OCI-M2 (cell line): ENCODE data around the gene SNTB2.
A peak's percentile ranks its signal among the peaks of the same experiment; 100 is the strongest.

Experiments
- DNase-seq: peaks from one replicate; lab custom pipeline; 2025; ENCODE audit not compliant: unreplicated experiment; lab: John Stamatoyannopoulos, UW

SNTB2 gene

DNA sequence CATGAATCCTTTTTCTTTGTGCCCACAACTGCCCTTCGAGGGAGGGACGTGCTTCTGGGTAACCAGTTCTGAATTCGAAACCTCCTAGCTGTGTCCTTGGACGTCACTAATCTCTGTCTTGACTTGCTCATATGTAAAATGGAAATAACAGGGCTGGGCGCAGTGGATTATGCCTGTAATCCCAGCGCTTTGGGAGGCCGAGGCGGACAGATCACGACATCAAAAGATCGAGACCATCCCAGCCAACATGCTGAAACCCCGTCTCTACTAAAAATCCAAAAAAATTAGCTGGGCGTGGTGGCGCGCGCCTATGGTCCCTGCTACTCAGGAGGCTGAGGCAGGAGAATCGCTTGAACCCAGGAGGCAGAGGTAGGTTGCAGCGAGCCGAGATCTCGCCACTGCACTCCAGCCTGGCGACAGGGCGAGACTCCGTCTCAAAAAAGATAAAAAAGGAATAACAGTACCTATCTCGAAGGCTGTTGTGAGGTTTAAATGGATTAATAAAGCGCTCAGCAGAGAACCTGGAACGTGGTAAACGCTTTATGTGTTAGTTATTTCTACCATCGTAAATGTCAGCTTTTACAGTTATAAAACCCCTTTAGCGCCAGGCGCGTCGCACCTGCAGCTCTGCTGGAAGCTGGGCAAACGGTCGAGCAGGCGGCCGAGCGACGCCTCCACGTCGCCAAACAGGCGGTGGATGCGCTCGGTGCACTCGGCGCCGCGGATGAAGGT lies 151.8 kb downstream of the SNTB2 start:
- DNase-seq, result no peak

DNA sequence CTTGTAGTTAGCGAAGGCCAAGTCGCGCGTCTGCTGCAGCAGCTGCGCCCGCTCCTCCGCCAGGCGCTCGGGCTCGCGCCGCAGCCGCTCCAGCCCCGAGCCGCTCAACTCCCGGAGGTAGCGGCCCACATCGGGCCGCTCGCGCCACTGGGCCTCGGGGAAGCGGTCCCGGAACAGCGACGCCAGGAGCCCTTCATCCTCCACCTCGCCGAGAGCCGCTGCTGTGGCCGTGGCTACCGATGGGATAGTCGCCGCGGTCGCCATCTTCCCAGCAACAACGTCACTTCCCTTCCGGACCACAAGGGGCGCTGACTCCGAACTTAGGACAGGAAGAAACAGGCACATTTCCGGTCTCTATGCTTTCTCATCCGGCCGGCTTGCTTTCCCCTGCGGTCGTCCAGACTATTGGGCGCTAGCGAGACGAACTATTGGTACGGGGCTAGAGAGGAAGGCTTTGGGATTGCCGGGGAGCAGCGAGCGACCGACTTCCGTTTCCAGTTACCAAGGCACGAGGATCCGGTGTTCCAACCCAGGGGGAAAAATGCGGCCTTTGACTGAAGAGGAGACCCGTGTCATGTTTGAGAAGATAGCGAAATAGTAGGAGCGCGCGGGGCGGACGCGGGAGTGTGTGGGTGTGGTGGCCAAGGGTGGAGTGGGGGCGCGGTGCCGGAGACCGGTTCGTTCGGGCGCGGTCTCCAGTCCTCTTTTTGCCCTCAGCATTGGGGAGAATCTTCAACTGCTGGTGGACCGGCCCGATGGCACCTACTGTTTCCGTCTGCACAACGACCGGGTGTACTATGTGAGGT lies 152.5 kb downstream of the SNTB2 start, which contains the start of the genes COG8 and NIP7:
TSS of gene COG8 (minus strand) at position 276 of the 806 bp plus-strand sequence. CDS start at position 264, 12 bp downstream.
TSS of gene NIP7 (plus strand) at position 484 of the 806 bp plus-strand sequence. CDS start at position 542, 58 bp downstream.
- DNase-seq, result peak; percentile 73

DNA sequence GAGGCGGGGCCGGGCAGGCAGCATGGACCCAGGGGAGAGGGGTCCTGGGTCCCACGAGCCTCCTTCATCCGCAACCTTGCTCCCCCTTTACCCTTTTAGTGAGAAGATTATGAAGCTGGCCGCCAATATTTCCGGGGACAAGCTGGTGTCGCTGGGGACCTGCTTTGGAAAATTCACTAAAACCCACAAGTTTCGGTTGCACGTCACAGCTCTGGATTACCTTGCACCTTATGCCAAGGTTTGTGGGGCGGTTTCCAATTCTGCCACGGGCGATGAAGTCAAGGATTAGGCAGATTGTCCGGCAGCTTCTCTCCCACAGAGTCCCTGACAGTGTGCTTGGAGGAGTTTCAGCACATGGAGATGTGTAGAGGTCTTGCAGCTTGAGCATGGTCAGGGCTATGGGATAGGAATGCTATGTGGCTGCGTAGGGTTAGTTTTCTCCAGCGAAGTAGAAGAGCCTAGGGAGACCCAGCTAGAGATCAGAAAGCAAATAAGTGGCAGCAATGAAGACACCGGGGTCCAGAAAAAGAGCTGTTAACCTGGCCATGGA lies 153.2 kb downstream of the SNTB2 start:
- no peak for DNase-seq

DNA sequence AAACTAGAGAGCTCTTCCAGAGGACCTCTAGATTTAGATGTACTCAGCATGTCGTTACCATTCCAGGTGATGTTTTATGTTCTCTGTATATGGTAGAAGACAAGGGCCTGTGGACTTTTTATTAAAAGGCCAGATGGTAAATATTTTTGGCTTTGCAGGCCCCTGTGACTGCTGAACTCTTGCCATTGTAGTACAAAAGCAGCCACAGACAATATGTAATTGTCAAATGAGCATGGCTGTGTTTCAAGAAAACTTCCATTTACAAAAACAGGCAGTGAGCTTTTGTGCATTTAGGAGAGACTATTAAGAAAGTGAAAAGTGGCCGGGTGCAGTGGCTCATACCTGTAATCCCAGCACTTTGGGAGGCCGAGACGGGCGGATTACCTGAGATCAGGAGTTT lies 157.2 kb downstream of the SNTB2 start:
- no peak for DNase-seq

DNA sequence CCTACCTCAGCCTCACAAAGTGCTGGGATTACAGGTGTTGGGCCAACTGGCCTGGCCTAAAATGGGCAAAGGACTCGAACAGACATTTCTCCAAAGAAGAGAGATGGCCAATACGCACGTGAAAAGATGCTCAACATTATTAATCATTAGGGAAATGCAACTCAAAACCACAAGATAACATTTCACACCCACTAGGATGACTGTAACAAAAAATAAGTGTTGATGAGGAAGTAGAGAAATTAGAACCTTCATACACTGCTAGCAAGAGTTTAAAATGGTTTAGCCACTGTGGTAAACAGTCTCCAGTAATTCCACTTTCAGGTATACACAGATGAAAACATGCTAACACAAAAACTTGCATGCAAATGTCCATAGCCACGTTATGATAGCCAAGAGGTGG lies 159.0 kb downstream of the SNTB2 start:
- no peak for DNase-seq

DNA sequence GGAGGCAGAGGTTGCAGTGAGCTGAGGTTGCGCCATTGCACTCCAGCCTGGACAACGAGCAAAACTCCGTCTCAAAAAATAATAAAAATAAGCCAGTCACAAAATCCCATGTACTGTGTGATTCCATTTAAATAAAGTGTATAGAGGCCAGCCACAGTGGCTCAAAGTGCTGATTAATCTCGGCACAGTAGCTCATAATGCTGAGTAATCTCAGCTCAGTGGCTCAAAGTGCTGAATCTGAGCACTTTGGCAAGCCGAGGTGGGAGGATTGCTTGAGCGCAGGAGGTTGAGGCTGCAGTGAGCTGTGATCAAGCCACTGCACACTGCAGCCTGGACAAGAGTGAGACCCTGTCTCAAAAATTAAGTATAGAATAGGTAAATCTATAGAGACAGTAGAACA lies 159.7 kb downstream of the SNTB2 start:
- no peak for DNase-seq

DNA sequence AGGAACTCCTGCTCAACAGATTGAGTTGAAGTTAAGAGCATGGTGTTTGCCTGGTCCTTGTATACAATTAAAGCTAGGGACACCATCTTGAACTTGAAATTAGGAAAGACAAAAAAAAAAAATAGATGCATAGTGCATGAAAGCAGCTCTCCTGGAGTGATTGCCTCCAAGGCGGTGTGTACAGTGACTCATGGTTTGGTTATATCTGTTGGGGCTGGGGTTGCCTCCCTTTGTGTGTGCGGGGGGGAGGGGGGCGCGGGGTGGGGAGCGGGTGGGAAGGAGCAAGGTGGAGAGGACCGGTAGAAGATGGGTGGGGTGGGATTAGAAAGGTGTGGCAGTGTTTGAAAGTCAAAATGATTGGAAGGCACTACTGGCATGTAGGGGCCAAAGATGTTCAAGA lies 161.3 kb downstream of the SNTB2 start:
- DNase-seq, result no peak

DNA sequence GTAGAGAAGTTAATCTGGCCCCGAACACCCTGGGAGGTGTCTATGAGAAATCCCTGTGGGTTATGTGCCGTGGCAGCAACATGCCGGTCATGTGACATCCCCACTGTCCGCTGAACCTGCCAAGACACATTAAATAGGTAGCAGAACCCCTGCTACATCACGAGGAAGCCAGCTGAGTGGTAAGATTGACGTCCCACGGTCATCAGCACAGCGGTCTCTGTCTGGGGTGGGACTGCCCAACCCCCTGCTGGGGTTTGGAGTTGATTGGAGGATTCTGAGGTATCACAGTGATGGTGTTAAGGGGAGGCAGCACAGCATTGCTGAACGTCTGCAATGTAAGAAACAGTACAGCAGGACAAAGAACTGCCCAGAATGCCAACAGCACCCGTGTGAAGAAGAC lies 162.6 kb downstream of the SNTB2 start:
- no peak for DNase-seq

DNA sequence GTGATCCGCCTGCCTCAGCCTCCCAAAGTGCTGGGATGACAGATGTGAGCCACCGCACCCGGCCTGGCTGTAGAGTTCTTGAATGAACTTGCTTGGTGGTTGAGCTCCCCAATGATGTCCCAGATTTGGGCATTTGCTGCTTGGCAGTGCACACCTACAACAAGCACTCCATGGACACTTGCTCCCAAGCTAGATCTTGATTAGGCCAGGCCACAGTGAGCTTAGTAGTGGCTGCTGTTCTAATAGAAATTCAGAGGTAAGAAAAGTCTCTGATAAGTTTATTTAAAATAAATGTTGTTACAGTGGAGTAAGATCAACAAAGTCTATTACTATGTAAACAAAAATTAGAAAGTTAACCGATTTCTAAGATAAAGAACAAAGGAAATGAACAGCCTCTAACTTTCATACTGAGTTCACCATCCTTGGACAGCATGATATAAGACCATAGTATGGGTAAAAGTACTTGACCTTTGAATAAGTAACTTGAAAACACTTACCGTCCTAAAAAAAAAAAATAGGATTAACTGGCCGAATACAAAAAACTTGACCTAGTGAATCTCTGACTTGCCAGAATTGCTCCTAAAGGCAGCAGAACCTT lies 163.7 kb downstream of the SNTB2 start:
- DNase-seq, result no peak

DNA sequence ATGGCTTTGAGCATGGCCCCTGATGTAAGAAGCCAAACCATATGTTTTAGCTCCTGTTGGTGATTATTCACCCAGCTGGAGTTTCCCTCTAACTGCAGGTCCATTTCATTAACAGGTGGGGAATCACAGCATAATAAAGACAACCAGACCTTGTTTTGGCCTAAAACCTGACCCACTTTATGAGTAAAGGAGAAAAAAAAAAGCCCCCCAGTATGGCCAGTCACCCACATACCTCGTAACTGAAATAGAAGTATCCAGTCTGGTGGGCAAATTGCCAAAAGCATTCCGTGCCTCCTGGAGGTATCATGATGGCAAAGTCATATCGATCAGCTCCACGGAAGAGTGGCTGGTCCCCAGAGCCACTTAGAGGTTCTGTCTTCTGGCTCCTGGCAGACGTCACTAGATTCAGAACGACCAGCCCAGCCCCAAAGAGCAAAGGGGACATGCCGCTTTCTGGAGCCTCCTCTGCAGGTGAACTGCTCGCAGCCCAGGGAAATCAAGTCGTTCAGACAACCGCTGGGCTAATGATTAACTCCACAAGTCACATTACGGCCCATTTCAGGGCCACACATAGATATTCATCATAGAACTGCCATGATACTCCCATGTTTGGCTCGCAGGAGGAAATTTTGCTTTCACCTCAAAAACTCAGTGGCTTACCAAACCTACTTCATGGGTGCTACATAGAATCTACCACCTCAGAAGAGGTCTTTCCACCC lies 164.5 kb downstream of the SNTB2 start, which contains the start of gene TMED6:
TSS of gene TMED6 (minus strand) at position 478 of the 719 bp plus-strand sequence. CDS start at position 445, 33 bp downstream.
- DNase-seq, result no peak
